WERI-Rb-1 (cell line): Measurements from ENCODE around the gene CACNG5.

Experiments used
- DNase-seq: peaks from one replicate; pipeline ENCODE4 v3.0.0-alpha.2; 2020
- H3K27ac ChIP-seq: fragments of 250-450 bp; sonication (Bioruptor Pico); 2 replicates; pipeline ENCODE4 v1.5.1; 2020; ENCODE audit warnings: mild to moderate bottlenecking, moderate library complexity
- H3K27me3 ChIP-seq: fragments of 250-450 bp; sonication (Bioruptor Pico); 2 replicates; pipeline ENCODE4 v1.5.1; 2021; ENCODE audit warnings: mild to moderate bottlenecking, low read depth, moderate library complexity; ENCODE audit not compliant: insufficient read depth, severe bottlenecking
- H3K36me3 ChIP-seq: fragments of 250-450 bp; sonication (Bioruptor Pico); 2 replicates; pipeline ENCODE4 v1.5.1; 2020; ENCODE audit warnings: mild to moderate bottlenecking, moderate library complexity
- H3K4me3 ChIP-seq: 2 replicates; pipeline ENCODE4 v1.5.1; 2011; ENCODE audit warnings: low read depth, mild to moderate bottlenecking, control low read depth, low read length
- H3K9me3 ChIP-seq: fragments of 250-450 bp; sonication (Bioruptor Pico); 2 replicates; pipeline ENCODE4 v1.5.1; 2021; ENCODE audit warnings: mild to moderate bottlenecking, moderate library complexity; ENCODE audit not compliant: severe bottlenecking
- TF ChIP-seq, protein P1 (sequence below): IDR thresholded peaks from 2 replicates; pipeline ENCODE4 v1.5.1; 2011; ENCODE audit warnings: low read depth, mild to moderate bottlenecking, control low read depth, inconsistent platforms, low read length

CACNG5 gene

GRCh38 chr17:66822009-66822408 lies 12.9 kb upstream of the CACNG5 start:
- Histone ChIP-seq H3K9me3 (peaks cover 5% of the 10 kb centered on the region), H3K27me3 (no peaks in the 10 kb centered on the region), H3K27ac (no peak overlapping the region), H3K36me3 (no peaks in the 10 kb centered on the region), H3K4me3 (no peak overlapping the region)
- TF ChIP-seq, protein P1, sequence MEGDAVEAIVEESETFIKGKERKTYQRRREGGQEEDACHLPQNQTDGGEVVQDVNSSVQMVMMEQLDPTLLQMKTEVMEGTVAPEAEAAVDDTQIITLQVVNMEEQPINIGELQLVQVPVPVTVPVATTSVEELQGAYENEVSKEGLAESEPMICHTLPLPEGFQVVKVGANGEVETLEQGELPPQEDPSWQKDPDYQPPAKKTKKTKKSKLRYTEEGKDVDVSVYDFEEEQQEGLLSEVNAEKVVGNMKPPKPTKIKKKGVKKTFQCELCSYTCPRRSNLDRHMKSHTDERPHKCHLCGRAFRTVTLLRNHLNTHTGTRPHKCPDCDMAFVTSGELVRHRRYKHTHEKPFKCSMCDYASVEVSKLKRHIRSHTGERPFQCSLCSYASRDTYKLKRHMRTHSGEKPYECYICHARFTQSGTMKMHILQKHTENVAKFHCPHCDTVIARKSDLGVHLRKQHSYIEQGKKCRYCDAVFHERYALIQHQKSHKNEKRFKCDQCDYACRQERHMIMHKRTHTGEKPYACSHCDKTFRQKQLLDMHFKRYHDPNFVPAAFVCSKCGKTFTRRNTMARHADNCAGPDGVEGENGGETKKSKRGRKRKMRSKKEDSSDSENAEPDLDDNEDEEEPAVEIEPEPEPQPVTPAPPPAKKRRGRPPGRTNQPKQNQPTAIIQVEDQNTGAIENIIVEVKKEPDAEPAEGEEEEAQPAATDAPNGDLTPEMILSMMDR, result no peak
- DNase-seq, result no peak

DNA sequence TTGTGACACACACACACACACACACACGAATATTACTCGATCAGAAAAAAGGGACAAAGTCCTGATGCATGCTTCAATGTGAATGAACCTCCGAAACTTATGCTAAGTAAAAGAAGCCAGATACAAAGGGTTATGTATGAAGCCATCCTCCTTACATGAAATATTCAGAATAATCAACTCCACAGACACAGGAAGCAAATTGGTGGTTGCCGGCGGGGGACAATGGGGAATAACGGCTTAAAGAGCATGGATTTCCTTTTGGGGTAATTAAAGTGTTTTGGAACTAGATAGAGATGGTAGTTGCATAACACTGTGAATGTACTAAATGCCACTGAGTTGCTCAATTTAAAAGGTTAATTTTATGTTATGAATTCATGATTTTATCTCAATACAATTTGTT lies 8.1 kb upstream of the CACNG5 start:
- H3K36me3 ChIP-seq, result no peaks in the 10 kb centered on the region
- H3K9me3 ChIP-seq, result no peaks in the 10 kb centered on the region
- no peaks in the 10 kb centered on the region for H3K27me3 ChIP-seq
- no peak for DNase-seq
- no peak overlapping the region for H3K27ac ChIP-seq
- TF ChIP-seq, protein P1, result no peak
- no peak overlapping the region for H3K4me3 ChIP-seq

- H3K27ac ChIP-seq, result peak overlapping the region; percentile 71
- TF ChIP-seq, protein P1, result no peak
- H3K36me3 ChIP-seq, result no peaks in the 10 kb centered on the region
- DNase-seq, result peak; percentile 84
- no peaks in the 10 kb centered on the region for H3K9me3 ChIP-seq
- peak overlapping the region; percentile 38 for H3K4me3 ChIP-seq
- no peaks in the 10 kb centered on the region for H3K27me3 ChIP-seq
Measured at GRCh38 chr17:66829386-66829864, 5.5 kb upstream of the CACNG5 start.

- Histone ChIP-seq H3K9me3 (no peaks in the 10 kb centered on the region), H3K27me3 (no peaks in the 10 kb centered on the region), H3K36me3 (no peaks in the 10 kb centered on the region), H3K27ac (peak overlapping the region; percentile 71), H3K4me3 (peak overlapping the region; percentile 38)
- DNase-seq, result peak; percentile 80
- TF ChIP-seq, protein P1, result no peak
Measured at GRCh38 chr17:66829883-66830282, 5.0 kb upstream of the CACNG5 start.

DNA sequence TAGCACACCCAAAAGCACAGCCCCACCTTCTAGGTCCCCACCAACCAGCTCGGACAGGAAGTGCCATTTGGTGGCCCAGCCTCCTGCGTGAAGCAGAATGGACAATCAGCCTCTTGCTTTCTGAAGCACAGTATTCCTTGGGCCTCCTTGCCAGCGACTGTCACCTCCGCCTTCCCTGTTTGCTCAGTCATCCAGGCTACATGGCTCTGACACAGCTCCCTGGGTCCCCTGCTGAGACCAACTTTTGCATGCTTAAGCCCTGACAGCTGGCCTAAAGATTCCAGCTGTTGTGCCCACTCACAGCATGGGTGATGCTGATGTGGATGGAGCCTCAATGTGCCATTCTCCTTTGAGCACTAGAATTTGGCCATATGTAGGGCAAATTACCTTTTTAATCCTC lies 4.5 kb upstream of the CACNG5 start:
- TF ChIP-seq, protein P1, result no peak
- Histone ChIP-seq H3K27ac (peak overlapping the region; percentile 71), H3K36me3 (no peaks in the 10 kb centered on the region), H3K9me3 (no peaks in the 10 kb centered on the region), H3K27me3 (no peaks in the 10 kb centered on the region), H3K4me3 (peak overlapping the region; percentile 38)
- peak; percentile 49 for DNase-seq
